Measurements from ENCODE around the gene STK11IP. TPM values are rescaled to one million over a fixed set of nuclear protein-coding genes. Genes with fewer than 3 reads are reported as not detected.

Gene STK11IP
- total RNA-seq, 2 donors from 2014 or later, result 27.3 to 31.1 TPM

- no peak for DNase-seq
- 93 to 95% methylated on average over 3 to 6 of the region's 6 CpGs for WGBS, 2 experiments (ENCODE audit: insufficient coverage in 1 of 2, insufficient read length in 1 of 2)
- no peaks in the 10 kb centered on the region for H3K27me3 ChIP-seq (ENCODE audit: control insufficient read depth, insufficient read depth, low read length, poor library complexity, severe bottlenecking)
- H3K4me1 ChIP-seq (ENCODE audit: control insufficient read depth, insufficient read depth, low read length), result no peaks in the 10 kb centered on the region
- no peak overlapping the region for H3K4me3 ChIP-seq (ENCODE audit: low read length)
- Mint-ChIP-seq H3K27me3 (ENCODE audit: insufficient read depth) (peaks cover 11% of the 10 kb centered on the region), H3K4me3 (no peak overlapping the region), H3K9me3 (no peaks in the 10 kb centered on the region), H3K27ac (no peak overlapping the region), H3K4me1 (peaks cover 21% of the 10 kb centered on the region), H3K36me3 (ENCODE audit: low read depth) (no peaks in the 10 kb centered on the region)
- H3K27ac ChIP-seq (ENCODE audit: low read depth, low read length), result no peak overlapping the region
- H3K9me3 ChIP-seq (ENCODE audit: control insufficient read depth, low read length), result no peaks in the 10 kb centered on the region
- no peak for TF ChIP-seq CTCF (conservative IDR thresholded peaks at IDR 0.05)
- H3K9ac ChIP-seq (ENCODE audit: extremely low read depth, low read length, poor library complexity, severe bottlenecking), result no peak overlapping the region
- no peaks in the 10 kb centered on the region for H3K36me3 ChIP-seq (ENCODE audit: control insufficient read depth, insufficient read depth, low read length)
Measured at GRCh38 chr2:219575566-219576504, 21.8 kb upstream of the STK11IP start.

- H3K27me3 ChIP-seq (ENCODE audit: control insufficient read depth, insufficient read depth, low read length, poor library complexity, severe bottlenecking), result no peaks in the 10 kb centered on the region
- no peaks in the 10 kb centered on the region for H3K4me1 ChIP-seq (ENCODE audit: control insufficient read depth, insufficient read depth, low read length)
- H3K4me1 Mint-ChIP-seq, result peaks cover 21% of the 10 kb centered on the region
- H3K27ac Mint-ChIP-seq, result no peak overlapping the region
- peak overlapping the region; percentile 7 for H3K27ac ChIP-seq (ENCODE audit: low read depth, low read length)
- peak; percentile 87 for DNase-seq
- 39 to 48% methylated on average over 8 to 15 of the region's 15 CpGs for WGBS, 2 experiments (ENCODE audit: insufficient coverage in 1 of 2, insufficient read length in 1 of 2)
- H3K27me3 Mint-ChIP-seq (ENCODE audit: insufficient read depth), result peaks cover 11% of the 10 kb centered on the region
- no peak overlapping the region for H3K4me3 ChIP-seq (ENCODE audit: low read length)
- H3K4me3 Mint-ChIP-seq, result peak overlapping the region; percentile 41
- no peak overlapping the region for H3K9ac ChIP-seq (ENCODE audit: extremely low read depth, low read length, poor library complexity, severe bottlenecking)
- H3K36me3 Mint-ChIP-seq (ENCODE audit: low read depth), result no peaks in the 10 kb centered on the region
- no peaks in the 10 kb centered on the region for H3K9me3 ChIP-seq (ENCODE audit: control insufficient read depth, low read length)
- TF ChIP-seq CTCF (conservative IDR thresholded peaks at IDR 0.05), result no peak
- no peaks in the 10 kb centered on the region for H3K9me3 Mint-ChIP-seq
- H3K36me3 ChIP-seq (ENCODE audit: control insufficient read depth, insufficient read depth, low read length), result no peaks in the 10 kb centered on the region
Measured at GRCh38 chr2:219576505-219577388, 20.9 kb upstream of the STK11IP start.

- no peaks in the 10 kb centered on the region for H3K9me3 ChIP-seq (ENCODE audit: control insufficient read depth, low read length)
- H3K4me3 Mint-ChIP-seq, result no peak overlapping the region
- H3K9me3 Mint-ChIP-seq, result no peaks in the 10 kb centered on the region
- H3K27me3 Mint-ChIP-seq (ENCODE audit: insufficient read depth), result peaks cover 11% of the 10 kb centered on the region
- H3K4me3 ChIP-seq (ENCODE audit: low read length), result no peak overlapping the region
- no peak overlapping the region for H3K27ac Mint-ChIP-seq
- no peaks in the 10 kb centered on the region for H3K27me3 ChIP-seq (ENCODE audit: control insufficient read depth, insufficient read depth, low read length, poor library complexity, severe bottlenecking)
- WGBS, 2 experiments (ENCODE audit: insufficient coverage in 1 of 2, insufficient read length in 1 of 2), result 89 to 91% methylated on average over 7 to 8 of the region's 8 CpGs
- no peak for TF ChIP-seq CTCF (conservative IDR thresholded peaks at IDR 0.05)
- no peaks in the 10 kb centered on the region for H3K36me3 ChIP-seq (ENCODE audit: control insufficient read depth, insufficient read depth, low read length)
- no peaks in the 10 kb centered on the region for H3K4me1 ChIP-seq (ENCODE audit: control insufficient read depth, insufficient read depth, low read length)
- H3K27ac ChIP-seq (ENCODE audit: low read depth, low read length), result no peak overlapping the region
- H3K9ac ChIP-seq (ENCODE audit: extremely low read depth, low read length, poor library complexity, severe bottlenecking), result no peak overlapping the region
- DNase-seq, result no peak
- peaks cover 15% of the 10 kb centered on the region for H3K4me1 Mint-ChIP-seq
- no peaks in the 10 kb centered on the region for H3K36me3 Mint-ChIP-seq (ENCODE audit: low read depth)
Measured at GRCh38 chr2:219578811-219579613, 18.6 kb upstream of the STK11IP start.
